Liver (tissue), 9 donors: ENCODE measurements around the gene CHD3. TPM values are rescaled to one million over a fixed set of nuclear protein-coding genes. Genes with fewer than 3 reads are reported as not detected.

ENCODE experiments used
- DNase-seq: peaks from one replicate; pipeline ENCODE4 v3.0.0-alpha.2; 2017; ENCODE audit warnings: low spot score
- H3K27ac ChIP-seq, 2 donors: one replicate each; pipeline ENCODE4 v1.7.0; 2013; ENCODE audit warnings: inconsistent platforms in 2 of 2, low read length in 2 of 2, control low read depth in 1 of 2, low read depth in 1 of 2, mild to moderate bottlenecking in 1 of 2
- H3K27me3 ChIP-seq, 4 donors: one replicate each; pipeline versions ENCODE4 v1.6.1 to v1.7.0; 2013; ENCODE audit warnings: low read length in 3 of 4, inconsistent platforms in 1 of 4, mild to moderate bottlenecking in 1 of 4, moderate library complexity in 1 of 4; ENCODE audit not compliant: control insufficient read depth in 4 of 4, insufficient read depth in 4 of 4
- H3K36me3 ChIP-seq, 4 donors: one replicate each; pipeline versions ENCODE4 v1.6.1 to v1.7.0; 2013; ENCODE audit warnings: low read length in 3 of 4, mild to moderate bottlenecking in 3 of 4, low read depth in 1 of 4, moderate library complexity in 1 of 4; ENCODE audit not compliant: control insufficient read depth in 4 of 4, insufficient read depth in 3 of 4
- H3K4me1 ChIP-seq, 4 donors: one replicate each; pipeline versions ENCODE4 v1.6.1 to v1.7.0; 2013; ENCODE audit warnings: low read length in 3 of 4, mild to moderate bottlenecking in 3 of 4, moderate library complexity in 1 of 4; ENCODE audit not compliant: control insufficient read depth in 4 of 4, insufficient read depth in 4 of 4
- H3K4me3 ChIP-seq, 3 donors: one replicate each; pipeline versions ENCODE4 v1.6.1 to v1.7.0; 2013; ENCODE audit warnings: low read length in 3 of 3, control low read depth in 1 of 3, low read depth in 1 of 3, mild to moderate bottlenecking in 1 of 3
- H3K9ac ChIP-seq, 2 donors: one replicate each; pipeline ENCODE4 v1.7.0; 2013; ENCODE audit warnings: low read length in 2 of 2, mild to moderate bottlenecking in 2 of 2, moderate library complexity in 2 of 2, control low read depth in 1 of 2, low read depth in 1 of 2
- H3K9me3 ChIP-seq, 4 donors: one replicate each; pipeline versions ENCODE4 v1.6.1 to v1.7.0; 2013; ENCODE audit warnings: low read length in 3 of 4; ENCODE audit not compliant: control insufficient read depth in 4 of 4
- EGR1 ChIP-seq, 2 donors: IDR thresholded peaks; 2 replicates each; pipeline ENCODE4 v1.6.1; 2016 to 2018; ENCODE audit warnings: antibody characterized with exemption in 2 of 2, low read depth in 2 of 2
- FOXA1 ChIP-seq: IDR thresholded peaks from 2 replicates; pipeline ENCODE4 v1.6.1; 2016; ENCODE audit warnings: antibody characterized with exemption
- FOXA2 ChIP-seq: IDR thresholded peaks from 2 replicates; pipeline ENCODE4 v1.6.1; 2016; ENCODE audit warnings: antibody characterized with exemption
- GABPA ChIP-seq, 2 donors: IDR thresholded peaks in 1 of 2; conservative IDR thresholded peaks in 1 of 2; 2 replicates each; pipeline ENCODE4 v1.6.1; 2016; ENCODE audit warnings: antibody characterized with exemption in 2 of 2, mild to moderate bottlenecking in 1 of 2, moderate library complexity in 1 of 2
- HNF4A ChIP-seq, 2 donors: conservative IDR thresholded peaks; 2 replicates each; pipeline ENCODE4 v1.6.1; 2016; ENCODE audit warnings: antibody characterized with exemption in 2 of 2, mild to moderate bottlenecking in 2 of 2
- JUND ChIP-seq, 2 donors: IDR thresholded peaks; 2 replicates each; pipeline ENCODE4 v1.6.1; 2016; ENCODE audit warnings: antibody characterized with exemption in 2 of 2
- NR2F2 ChIP-seq: IDR thresholded peaks from 2 replicates; pipeline ENCODE4 v1.6.1; 2016; ENCODE audit warnings: antibody characterized with exemption
- RAD21 ChIP-seq, 2 donors: IDR thresholded peaks; 2 replicates each; pipeline ENCODE4 v1.6.1; 2016; ENCODE audit warnings: antibody characterized with exemption in 2 of 2, mild to moderate bottlenecking in 2 of 2
- SP1 ChIP-seq: IDR thresholded peaks from 2 replicates; pipeline ENCODE4 v1.6.1; 2018; ENCODE audit warnings: antibody characterized with exemption, mild to moderate bottlenecking
- YY1 ChIP-seq: IDR thresholded peaks from 2 replicates; pipeline ENCODE4 v1.6.1; 2016; ENCODE audit warnings: antibody characterized with exemption, mild to moderate bottlenecking
- WGBS: extraction: QIAGEN DNeasy Blood & Tissue Kit; methylation state at CpG from one replicate; pipeline ENCODE4 v1.1.7; 2013; 5-methylcytosine and 5-hydroxymethylcytosine counted together
- polyA plus RNA-seq, 2 donors: library from polyadenylated mRNA; stranded (reverse) in 1 of 2; unstranded in 1 of 2; fragments of 200-250 nt in 1 of 2; fragments of >200 nt in 1 of 2; fragmentation: Nextera tagmentation in 1 of 2; extraction: Ambion mirVana in 1 of 2; gene quantifications; one replicate each; pipeline versions ENCODE4 v1.2.1 to v1.2.3, GENCODE V29; 2013 to 2015
- total RNA-seq, 2 donors: library from RNA; depleted of rRNA; stranded (reverse); fragments of >200 nt; gene quantifications; one replicate each; pipeline ENCODE4 v1.2.3, GENCODE V29; 2014
- TF ChIP-seq, protein P1 (sequence below): IDR thresholded peaks from 2 replicates; pipeline ENCODE4 v1.6.1; 2016; ENCODE audit warnings: antibody characterized with exemption
- TF ChIP-seq, protein P2 (sequence below): IDR thresholded peaks from 2 replicates; pipeline ENCODE4 v1.6.1; 2016; ENCODE audit warnings: antibody characterized with exemption
- TF ChIP-seq, protein P3 (sequence below): fragments of 150-350 bp; IDR thresholded peaks from 2 replicates; pipeline ENCODE4 v1.5.1; 2017; ENCODE audit warnings: improper control_type of control experiment, low read depth, low read length; ENCODE audit not compliant: missing input control
- TF ChIP-seq, protein P4 (sequence below): IDR thresholded peaks from 2 replicates; pipeline ENCODE4 v1.6.1; 2016; ENCODE audit warnings: antibody characterized with exemption, mild to moderate bottlenecking
- donor health status: healthy.
- donor health status: healthy.
- donor health status: healthy.
- donor health status: healthy.
- donor health status: healthy.

Gene CHD3
- total and polyA plus RNA-seq, 4 donors, result 1.9 to 14.4 (median 7.2) TPM

DNA sequence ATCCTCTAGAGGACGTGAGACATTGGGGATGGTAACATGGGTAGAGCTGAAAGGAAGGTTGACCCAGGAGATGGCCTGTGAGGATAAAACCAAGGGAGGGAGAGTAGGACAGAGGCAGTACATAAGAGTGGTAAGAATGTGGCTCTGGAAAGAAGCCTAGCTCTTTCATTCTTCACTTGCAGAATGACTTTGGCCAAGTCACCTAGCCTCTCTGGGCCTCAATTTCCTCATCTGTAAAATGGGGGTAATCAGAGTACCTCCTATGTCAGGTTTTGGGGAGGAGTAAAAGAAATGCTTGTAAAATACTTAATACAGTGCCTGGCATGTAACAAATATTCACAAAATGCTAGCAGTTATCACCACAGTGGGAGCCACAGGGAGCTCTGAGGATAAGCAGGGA lies 47.7 kb upstream of the CHD3 start:
- H3K4me3 ChIP-seq, result peak overlapping the region in 1 of 3 donors; percentile 66

DNA sequence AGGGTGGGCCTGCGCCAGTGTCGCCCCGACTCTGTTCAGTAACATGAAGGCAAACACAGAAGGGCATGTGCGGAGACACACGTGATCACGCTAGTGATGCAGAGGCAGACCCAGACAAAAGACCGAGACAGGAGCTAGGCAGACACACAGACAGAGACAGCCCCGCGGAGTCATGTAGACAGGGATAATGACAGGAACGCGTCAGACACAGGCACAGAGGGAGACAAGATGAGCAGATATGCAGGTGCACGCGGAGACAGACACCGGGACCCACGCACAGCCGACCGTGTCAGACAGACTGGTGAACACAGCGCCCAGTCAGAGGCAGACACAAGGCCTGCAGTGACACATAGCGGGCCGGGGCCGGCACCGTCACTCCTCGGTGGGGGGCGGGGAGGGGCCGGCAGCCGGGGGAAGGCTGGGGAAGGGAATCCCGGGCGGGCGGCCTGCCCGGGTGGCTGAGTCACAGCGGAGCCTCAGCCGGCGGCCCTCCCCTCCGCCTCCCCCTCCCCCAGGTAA lies 47.1 kb upstream of the CHD3 start:
- TF ChIP-seq, protein P1, sequence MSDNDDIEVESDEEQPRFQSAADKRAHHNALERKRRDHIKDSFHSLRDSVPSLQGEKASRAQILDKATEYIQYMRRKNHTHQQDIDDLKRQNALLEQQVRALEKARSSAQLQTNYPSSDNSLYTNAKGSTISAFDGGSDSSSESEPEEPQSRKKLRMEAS, result peak; percentile 39
- TF ChIP-seq SP1 (peak; percentile 5), FOXA2 (no peak), FOXA1 (no peak), RAD21 (IDR thresholded peaks at IDR 0.05) (peak in 1 of 2 donors; percentile 52), GABPA (IDR thresholded peaks at IDR 0.05 in 1 of 2, conservative IDR thresholded peaks at IDR 0.05 in 1 of 2) (no peak), EGR1 (IDR thresholded peaks at IDR 0.05; ENCODE audit: low read depth in 2 of 2) (no peak)
- 3% methylated on average over 34 of the region's 34 CpGs for WGBS
- peak; percentile 67 for DNase-seq
- H3K9ac ChIP-seq, result peak overlapping the region; percentile 9 to 80
- peak overlapping the region; percentile 66 to 94 (median 79) for H3K4me3 ChIP-seq
- H3K36me3 ChIP-seq, result peaks cover 0 to 2% (median 2%) of the 10 kb centered on the region in 4 donors
- peak overlapping the region; percentile 99 to 100 for H3K27ac ChIP-seq
- no peaks in the 10 kb centered on the region for H3K27me3 ChIP-seq
- H3K4me1 ChIP-seq, result peaks cover 2 to 61% (median 43%) of the 10 kb centered on the region in 4 donors
- H3K9me3 ChIP-seq, result no peaks in the 10 kb centered on the region

More for the DNA sequence above, 47.7 kb upstream of the CHD3 start:
- Histone ChIP-seq H3K9me3 (no peaks in the 10 kb centered on the region), H3K27ac (peak overlapping the region; percentile 99 to 100), H3K27me3 (no peaks in the 10 kb centered on the region), H3K36me3 (no peaks in the 10 kb centered on the region), H3K9ac (peak overlapping the region in 1 of 2 donors; percentile 9), H3K4me1 (peaks cover 2 to 64% (median 45%) of the 10 kb centered on the region in 4 donors)
- no peak for DNase-seq
- WGBS, result 74% methylated on average over 1 of the region's 1 CpG
- TF ChIP-seq GABPA (IDR thresholded peaks at IDR 0.05 in 1 of 2, conservative IDR thresholded peaks at IDR 0.05 in 1 of 2) (no peak), FOXA2 (no peak), HNF4A (conservative IDR thresholded peaks at IDR 0.05) (no peak), RAD21 (IDR thresholded peaks at IDR 0.05) (no peak), NR2F2 (no peak), SP1 (no peak)
- TF ChIP-seq, protein P2, sequence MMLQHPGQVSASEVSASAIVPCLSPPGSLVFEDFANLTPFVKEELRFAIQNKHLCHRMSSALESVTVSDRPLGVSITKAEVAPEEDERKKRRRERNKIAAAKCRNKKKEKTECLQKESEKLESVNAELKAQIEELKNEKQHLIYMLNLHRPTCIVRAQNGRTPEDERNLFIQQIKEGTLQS, result no peak
- TF ChIP-seq, protein P3, sequence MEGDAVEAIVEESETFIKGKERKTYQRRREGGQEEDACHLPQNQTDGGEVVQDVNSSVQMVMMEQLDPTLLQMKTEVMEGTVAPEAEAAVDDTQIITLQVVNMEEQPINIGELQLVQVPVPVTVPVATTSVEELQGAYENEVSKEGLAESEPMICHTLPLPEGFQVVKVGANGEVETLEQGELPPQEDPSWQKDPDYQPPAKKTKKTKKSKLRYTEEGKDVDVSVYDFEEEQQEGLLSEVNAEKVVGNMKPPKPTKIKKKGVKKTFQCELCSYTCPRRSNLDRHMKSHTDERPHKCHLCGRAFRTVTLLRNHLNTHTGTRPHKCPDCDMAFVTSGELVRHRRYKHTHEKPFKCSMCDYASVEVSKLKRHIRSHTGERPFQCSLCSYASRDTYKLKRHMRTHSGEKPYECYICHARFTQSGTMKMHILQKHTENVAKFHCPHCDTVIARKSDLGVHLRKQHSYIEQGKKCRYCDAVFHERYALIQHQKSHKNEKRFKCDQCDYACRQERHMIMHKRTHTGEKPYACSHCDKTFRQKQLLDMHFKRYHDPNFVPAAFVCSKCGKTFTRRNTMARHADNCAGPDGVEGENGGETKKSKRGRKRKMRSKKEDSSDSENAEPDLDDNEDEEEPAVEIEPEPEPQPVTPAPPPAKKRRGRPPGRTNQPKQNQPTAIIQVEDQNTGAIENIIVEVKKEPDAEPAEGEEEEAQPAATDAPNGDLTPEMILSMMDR, result no peak
- TF ChIP-seq, protein P1, result no peak

DNA sequence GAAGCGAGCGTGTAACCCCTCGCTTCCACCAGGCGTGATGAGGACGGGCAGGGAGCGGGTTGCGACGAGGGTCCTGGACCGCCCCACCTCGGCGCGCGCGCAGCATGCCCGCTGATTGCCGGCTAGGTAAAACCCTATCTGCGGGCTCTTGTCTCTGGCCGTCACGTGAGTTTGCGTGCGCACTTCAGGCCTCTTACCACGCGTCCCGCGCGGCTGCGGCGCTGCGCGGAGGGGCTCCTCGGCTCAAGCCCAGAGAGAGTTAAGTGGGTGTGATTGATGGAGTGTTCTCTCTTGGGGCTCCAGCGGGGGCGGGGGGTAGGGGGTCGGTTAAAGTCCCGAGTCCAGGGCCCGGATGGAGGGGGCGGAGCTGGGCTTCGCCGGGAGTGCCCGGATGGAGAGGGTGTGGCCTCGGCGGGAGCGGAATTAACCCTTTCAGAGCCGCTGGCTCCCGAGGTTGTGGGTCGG lies 46.6 kb upstream of the CHD3 start:
- Histone ChIP-seq H3K27me3 (no peaks in the 10 kb centered on the region), H3K4me3 (peak overlapping the region; percentile 66 to 94 (median 79)), H3K9ac (peak overlapping the region; percentile 96 to 100), H3K9me3 (no peaks in the 10 kb centered on the region), H3K4me1 (peaks cover 2 to 59% (median 42%) of the 10 kb centered on the region in 4 donors), H3K27ac (peak overlapping the region; percentile 99 to 100), H3K36me3 (peaks cover 0 to 7% (median 3%) of the 10 kb centered on the region in 4 donors)
- under 1% methylated on average over 46 of the region's 46 CpGs for WGBS
- DNase-seq, result peak; percentile 92
- no peak for TF ChIP-seq YY1
- TF ChIP-seq, protein P3, result peak; percentile 1
- no peak for TF ChIP-seq JUND (IDR thresholded peaks at IDR 0.05)
- peak; percentile 62 to 91 for TF ChIP-seq EGR1 (IDR thresholded peaks at IDR 0.05; ENCODE audit: low read depth in 2 of 2)
- no peak for TF ChIP-seq FOXA1
- TF ChIP-seq, protein P4, sequence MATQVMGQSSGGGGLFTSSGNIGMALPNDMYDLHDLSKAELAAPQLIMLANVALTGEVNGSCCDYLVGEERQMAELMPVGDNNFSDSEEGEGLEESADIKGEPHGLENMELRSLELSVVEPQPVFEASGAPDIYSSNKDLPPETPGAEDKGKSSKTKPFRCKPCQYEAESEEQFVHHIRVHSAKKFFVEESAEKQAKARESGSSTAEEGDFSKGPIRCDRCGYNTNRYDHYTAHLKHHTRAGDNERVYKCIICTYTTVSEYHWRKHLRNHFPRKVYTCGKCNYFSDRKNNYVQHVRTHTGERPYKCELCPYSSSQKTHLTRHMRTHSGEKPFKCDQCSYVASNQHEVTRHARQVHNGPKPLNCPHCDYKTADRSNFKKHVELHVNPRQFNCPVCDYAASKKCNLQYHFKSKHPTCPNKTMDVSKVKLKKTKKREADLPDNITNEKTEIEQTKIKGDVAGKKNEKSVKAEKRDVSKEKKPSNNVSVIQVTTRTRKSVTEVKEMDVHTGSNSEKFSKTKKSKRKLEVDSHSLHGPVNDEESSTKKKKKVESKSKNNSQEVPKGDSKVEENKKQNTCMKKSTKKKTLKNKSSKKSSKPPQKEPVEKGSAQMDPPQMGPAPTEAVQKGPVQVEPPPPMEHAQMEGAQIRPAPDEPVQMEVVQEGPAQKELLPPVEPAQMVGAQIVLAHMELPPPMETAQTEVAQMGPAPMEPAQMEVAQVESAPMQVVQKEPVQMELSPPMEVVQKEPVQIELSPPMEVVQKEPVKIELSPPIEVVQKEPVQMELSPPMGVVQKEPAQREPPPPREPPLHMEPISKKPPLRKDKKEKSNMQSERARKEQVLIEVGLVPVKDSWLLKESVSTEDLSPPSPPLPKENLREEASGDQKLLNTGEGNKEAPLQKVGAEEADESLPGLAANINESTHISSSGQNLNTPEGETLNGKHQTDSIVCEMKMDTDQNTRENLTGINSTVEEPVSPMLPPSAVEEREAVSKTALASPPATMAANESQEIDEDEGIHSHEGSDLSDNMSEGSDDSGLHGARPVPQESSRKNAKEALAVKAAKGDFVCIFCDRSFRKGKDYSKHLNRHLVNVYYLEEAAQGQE, result peak; percentile 22
- TF ChIP-seq, protein P1, result peak; percentile 63
